Measurements from ENCODE around the gene LMBR1.

- TF ChIP-seq CTCF (IDR thresholded peaks at IDR 0.05; ENCODE audit: insufficient read depth, low read length, poor library complexity, severe bottlenecking) (no peak), EZH2phosphoT487 (conservative IDR thresholded peaks at IDR 0.05; ENCODE audit: low read length) (no peak)
These were observed 42.3 kb upstream of the LMBR1 start for GRCh38 chr7:156935250-156935649.
